ENCODE measurements around the gene SORCS2.

Gene SORCS2

DNA sequence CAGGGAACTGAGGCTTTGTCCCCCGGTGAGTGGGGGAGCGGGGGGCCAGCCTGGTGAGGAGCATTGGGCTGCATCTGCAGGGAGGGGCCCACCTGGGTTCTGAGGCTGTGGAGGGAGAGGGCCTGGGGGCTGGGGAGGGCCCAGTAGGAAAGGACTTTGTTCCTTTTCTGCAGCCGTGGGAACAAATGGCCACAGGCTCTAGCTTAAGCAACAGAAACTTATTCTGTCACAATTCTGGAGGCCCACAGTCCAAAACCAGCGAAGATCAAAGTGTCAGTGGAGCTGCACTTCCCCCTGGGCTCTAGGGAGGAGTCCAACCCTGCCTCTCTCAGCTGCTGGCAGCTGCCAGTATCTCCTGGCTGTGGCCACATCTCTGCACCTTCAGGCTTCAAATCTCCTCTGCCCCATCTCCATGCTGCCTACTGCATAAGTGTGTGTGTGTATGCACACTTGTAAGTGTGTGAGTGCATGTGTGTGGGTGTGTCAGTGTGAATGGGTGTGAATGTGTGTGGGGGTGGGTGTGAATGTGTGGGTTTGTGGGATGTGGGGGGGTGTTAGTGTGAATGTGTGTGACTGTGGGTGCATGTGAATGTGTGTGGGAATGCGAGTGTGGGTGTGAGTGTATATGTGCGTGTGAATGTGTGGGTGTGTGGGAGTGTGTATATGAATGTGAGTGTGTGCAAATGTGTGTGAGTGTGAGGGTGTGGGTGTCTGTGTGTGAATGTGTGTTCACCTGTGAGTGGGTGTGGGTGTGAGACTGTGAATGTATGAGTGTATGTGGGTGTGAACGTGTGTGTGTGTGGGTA, 446.8 kb downstream of the SORCS2 start:
- POLR2A ChIA-PET, result no interaction called here
- CTCF ChIA-PET, result no interaction called here

DNA sequence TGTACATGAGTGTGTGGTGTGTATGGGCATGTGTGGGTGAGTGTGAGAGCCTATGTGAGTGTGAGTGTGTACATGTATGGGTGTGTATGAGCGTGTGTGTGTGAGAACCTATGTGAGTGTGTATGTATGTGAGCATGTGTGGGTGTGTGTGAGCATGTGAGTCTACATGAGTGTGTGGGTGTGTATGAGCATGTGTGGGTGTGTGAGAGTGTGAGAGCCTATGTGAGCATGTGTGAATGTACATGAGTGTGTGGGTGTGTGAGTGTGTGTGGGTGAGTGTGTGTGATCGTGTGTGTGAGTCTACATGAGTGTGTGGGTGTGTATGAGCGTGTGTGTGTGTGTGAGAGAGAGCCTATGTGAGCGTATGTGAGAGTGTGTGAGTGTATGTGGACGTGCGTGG, 447.8 kb downstream of the SORCS2 start:
- CTCF ChIA-PET, result no interaction called here

More for the DNA sequence above, 446.8 kb downstream of the SORCS2 start:
- no peak for DNase-seq (ENCODE audit: extremely low spot score)
- no peak for TF ChIP-seq CTCF (IDR thresholded peaks at IDR 0.05; ENCODE audit: control extremely low read depth, extremely low read depth, low read depth, missing control alignments)

DNA sequence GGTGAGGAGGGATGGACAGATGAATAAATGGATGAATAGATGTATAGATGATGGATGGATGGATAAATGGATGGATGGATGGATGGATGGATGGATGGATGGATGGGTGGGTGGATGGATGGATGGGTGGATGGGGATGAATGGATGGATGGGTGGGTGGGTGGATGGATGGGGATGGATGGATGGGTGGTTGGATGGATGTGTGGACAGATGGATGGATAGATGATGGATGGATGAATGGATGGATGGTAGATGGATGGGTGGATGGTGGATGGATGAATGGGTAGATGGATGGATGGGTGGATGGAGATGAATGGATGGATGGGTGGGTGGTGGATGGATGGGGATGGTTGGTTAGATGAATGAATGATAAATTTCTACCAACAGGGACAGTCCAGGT, 449.4 kb downstream of the SORCS2 start:
- TF ChIP-seq CTCF (IDR thresholded peaks at IDR 0.05; ENCODE audit: control extremely low read depth, extremely low read depth, low read depth, missing control alignments), result no peak
- ChIA-PET POLR2A (no interaction called here), CTCF (no interaction called here)
- DNase-seq (ENCODE audit: extremely low spot score), result no peak

More for the DNA sequence above, 447.8 kb downstream of the SORCS2 start:
- DNase-seq (ENCODE audit: extremely low spot score), result no peak
- POLR2A ChIA-PET, result no interaction called here
- TF ChIP-seq CTCF (IDR thresholded peaks at IDR 0.05; ENCODE audit: control extremely low read depth, extremely low read depth, low read depth, missing control alignments), result no peak

DNA sequence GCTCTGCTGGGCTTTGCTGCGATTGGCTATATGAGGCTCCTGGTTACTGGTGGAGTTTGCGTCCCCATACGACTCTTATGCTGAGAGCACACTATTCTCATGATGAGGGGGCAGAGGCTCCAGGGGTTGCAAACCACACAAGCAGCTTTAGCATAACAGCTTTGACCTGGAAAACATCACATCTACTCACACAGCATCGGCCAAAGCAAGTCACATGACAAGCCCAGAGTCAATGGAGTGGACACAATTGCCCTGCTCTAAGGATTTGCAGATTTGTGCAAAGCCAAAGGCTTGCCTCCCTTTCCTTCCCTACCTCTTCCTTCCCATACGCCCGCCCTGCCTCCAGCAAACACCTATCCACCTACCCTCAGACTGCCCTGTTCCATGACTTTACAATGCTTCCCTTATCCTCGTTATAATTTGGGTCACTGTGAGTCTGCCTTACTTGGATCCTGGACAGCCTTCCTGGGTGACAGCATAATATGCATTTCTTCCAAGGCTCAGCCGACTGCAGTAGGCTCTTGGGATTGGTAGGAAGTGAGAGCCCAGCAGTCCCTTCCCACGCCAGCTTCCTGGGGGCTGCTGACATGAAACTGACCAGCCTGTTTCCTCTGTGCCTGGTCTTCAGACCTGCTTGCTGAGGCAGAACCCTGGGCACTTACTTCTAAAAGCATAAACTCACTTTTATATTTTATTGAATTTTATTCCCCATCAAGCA, 450.6 kb downstream of the SORCS2 start:
- ChIA-PET CTCF (no interaction called here), POLR2A (no interaction called here)
- DNase-seq (ENCODE audit: extremely low spot score), result no peak
- no peak for TF ChIP-seq CTCF (IDR thresholded peaks at IDR 0.05; ENCODE audit: control extremely low read depth, extremely low read depth, low read depth, missing control alignments)

GRCh38 chr4:7645158-7645557, 452.8 kb downstream of the SORCS2 start:
- no peak for TF ChIP-seq CTCF (IDR thresholded peaks at IDR 0.05; ENCODE audit: control extremely low read depth, extremely low read depth, low read depth, missing control alignments)
- POLR2A ChIA-PET, result no interaction called here
- DNase-seq (ENCODE audit: extremely low spot score), result no peak
- CTCF ChIA-PET, result interaction anchor here (1.2 kb wide), 1 partner anchor 9 kb away, joined by 3 read pairs; no protein-coding TSS in a partner anchor

- no peak for DNase-seq (ENCODE audit: extremely low spot score)
- CTCF ChIA-PET, result interaction anchor here (1.2 kb wide), 1 partner anchor 10 kb away, joined by 3 read pairs; no protein-coding TSS in a partner anchor
- POLR2A ChIA-PET, result no interaction called here
- no peak for TF ChIP-seq CTCF (IDR thresholded peaks at IDR 0.05; ENCODE audit: control extremely low read depth, extremely low read depth, low read depth, missing control alignments)
These were observed 453.6 kb downstream of the SORCS2 start for GRCh38 chr4:7645956-7646355.

All from GM10248 (cell line).